GM12874 (cell line): ENCODE results near the gene TMEM123.

Experiments used
- TF ChIP-seq, protein P1 (sequence below): IDR thresholded peaks from 2 replicates; pipeline ENCODE4 v1.5.1; 2011; ENCODE audit warnings: low read depth, mild to moderate bottlenecking, control low read depth, low read length, moderate library complexity; ENCODE audit not compliant: insufficient read depth

TMEM123 gene, protein sequence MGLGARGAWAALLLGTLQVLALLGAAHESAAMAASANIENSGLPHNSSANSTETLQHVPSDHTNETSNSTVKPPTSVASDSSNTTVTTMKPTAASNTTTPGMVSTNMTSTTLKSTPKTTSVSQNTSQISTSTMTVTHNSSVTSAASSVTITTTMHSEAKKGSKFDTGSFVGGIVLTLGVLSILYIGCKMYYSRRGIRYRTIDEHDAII

DNA sequence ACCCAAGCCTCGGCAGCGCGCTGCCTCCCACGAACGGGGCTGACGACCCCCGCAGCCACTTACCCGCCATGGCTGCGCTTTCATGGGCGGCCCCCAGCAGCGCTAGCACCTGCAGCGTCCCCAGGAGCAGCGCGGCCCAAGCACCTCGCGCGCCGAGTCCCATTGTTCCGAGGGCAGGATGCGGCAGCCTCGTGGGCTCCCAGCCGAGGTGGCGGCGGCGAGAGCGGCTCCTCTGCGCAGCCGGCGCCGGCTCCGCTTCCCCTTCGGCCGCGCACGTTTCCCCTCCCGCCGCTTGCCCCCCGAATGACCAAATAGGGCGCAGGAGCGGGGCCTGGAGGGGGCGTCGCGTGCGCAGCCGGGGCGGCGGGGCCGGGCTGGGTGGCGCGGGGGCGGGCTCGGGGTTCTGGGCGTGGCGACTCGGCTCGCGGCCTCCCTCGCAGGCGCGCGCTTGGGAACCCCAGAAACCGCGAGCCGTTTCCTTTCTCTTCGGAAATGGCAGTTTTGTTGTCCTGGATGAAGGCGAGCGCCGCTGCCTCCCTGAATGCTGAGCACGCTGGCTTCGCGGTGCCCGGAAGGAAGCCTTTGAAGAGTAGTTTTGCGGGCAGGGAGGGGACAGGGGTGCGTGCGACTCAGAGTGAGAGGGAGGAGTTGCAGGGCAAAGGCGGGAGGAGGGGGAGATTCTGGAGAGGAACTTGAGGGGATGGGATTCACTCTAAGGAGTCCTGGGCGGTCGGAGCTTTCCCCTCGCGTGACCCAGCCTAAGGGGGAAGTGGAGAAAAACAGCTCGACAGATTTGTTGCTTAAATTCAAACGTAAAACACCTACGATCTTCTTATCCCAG, at the start of gene TMEM123:
Gene TMEM123, minus strand, starts transcription at position 305 of the 841 bp plus-strand sequence. Its CDS starts 142 bp downstream, at position 163.
- TF ChIP-seq, protein P1, sequence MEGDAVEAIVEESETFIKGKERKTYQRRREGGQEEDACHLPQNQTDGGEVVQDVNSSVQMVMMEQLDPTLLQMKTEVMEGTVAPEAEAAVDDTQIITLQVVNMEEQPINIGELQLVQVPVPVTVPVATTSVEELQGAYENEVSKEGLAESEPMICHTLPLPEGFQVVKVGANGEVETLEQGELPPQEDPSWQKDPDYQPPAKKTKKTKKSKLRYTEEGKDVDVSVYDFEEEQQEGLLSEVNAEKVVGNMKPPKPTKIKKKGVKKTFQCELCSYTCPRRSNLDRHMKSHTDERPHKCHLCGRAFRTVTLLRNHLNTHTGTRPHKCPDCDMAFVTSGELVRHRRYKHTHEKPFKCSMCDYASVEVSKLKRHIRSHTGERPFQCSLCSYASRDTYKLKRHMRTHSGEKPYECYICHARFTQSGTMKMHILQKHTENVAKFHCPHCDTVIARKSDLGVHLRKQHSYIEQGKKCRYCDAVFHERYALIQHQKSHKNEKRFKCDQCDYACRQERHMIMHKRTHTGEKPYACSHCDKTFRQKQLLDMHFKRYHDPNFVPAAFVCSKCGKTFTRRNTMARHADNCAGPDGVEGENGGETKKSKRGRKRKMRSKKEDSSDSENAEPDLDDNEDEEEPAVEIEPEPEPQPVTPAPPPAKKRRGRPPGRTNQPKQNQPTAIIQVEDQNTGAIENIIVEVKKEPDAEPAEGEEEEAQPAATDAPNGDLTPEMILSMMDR, result 0 out of 2 replicates have a peak, but pooled peaks have one; percentile 0

DNA sequence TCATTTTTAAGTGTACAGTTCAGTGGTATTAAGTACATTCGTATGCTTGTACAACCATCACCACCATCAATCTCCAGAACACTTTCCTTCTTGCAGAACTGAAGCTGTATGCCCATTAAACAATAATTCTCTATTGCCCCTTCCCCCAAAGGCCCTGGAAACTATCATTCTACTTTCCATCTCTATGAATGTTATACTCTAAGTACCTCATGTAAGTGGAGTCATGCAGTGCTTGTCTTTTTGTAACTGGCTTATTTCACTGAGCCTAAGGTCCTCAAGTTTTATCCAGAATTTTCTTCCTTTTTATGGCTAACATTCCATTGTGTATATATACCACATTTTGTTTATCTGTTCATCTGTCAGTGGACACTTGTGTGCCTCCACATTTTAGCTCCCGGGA, 48.3 kb upstream of the TMEM123 start:
- TF ChIP-seq, protein P1, result no peak

DNA sequence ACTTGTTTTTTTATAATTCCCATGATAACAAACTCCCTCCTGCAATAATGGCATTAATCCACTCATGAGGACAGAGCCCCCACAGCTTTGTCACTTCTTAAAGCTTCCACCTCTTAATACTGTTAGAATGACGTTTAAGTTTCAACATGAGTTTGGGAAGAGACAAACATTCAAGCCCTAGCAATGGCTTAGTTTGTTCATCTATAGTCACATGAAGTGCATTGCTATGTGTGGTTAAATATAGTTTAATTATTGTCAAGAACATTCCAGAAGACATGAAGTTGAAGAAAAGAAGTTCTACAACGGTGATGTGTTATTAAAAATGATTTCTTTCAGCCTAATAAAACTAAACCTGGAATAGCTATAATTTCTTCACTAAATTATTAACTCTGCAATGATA, 47.4 kb upstream of the TMEM123 start:
- TF ChIP-seq, protein P1, result no peak

DNA sequence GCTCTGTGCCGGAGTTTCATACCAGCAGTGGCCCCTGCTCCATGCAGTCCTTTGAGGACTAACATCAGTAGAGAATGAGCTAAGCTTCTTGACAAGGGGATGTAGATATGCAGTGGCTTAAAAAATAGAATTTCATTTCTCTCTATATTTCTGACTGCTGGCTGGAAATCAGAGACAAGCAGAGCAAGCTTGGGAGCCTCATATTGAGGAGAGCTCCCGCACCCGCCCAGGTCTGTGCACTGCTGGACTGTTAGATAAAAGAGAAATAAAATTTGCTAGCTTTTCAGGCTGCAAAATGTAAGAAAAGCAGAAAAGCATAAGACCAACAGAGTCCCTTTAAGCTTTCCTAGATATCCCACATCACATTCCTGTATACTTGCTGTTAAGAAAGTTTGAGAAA, 46.6 kb upstream of the TMEM123 start:
- TF ChIP-seq, protein P1, result no peak

DNA sequence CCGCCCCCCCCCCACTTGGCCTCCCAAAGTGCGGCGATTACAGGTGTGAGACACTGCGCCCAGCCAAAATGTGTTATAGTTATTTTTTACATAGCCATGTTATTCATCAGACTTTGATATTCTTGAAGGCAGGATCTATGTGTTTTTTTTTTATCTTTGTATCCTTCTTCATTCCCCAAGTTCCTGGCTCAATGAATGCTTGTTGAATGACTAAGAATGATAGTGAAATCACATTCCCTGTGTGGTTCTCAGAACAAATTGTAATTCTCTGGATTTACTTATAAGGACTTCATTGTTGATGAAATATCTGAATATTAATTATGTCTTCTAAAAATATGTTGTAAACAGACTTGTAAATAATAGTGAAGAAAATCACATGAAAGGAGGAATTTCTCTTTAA, 44.5 kb upstream of the TMEM123 start:
- TF ChIP-seq, protein P1, result no peak

DNA sequence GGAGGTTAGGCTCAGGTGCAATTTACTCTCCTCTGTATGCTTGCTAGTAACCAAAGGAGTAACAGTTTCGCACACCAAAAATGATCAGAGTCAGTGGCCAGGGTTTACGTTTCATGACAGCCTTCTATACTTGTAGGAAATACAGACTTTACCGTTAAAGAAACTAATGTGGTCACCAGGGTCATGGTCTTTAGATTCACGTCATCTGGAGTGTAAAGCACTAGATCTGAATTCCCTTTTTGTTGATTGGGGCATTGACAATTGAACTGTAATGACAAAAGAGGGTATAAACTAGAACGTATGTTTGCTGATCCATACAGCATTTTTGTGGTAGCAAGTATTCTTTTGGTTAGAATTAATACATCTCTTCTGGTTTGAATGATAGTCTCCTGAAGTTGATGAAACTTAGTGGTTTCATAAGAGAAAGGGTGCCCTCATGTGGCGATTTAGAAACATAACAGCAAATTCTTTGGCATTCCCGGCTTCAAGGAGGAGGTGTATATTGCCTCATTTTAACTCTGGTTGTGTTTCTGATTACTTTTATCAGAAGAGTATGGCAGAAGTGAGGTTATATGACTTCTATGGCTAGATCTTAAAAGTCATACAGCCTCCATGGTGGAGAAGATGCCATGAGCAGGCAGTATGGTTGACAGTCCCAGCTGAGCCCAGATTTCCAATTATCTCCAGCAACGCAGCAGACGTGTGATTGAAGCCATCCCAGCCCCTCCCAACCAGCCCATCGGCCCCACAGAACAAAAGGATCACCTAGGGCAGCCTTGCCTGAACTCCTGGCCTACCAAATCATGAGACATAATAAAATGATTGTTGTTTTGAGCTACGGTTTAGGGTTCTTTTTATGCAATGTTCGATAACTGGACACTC, 42.8 kb upstream of the TMEM123 start:
- TF ChIP-seq, protein P1, result peak; percentile 44; the same call in 1 of the 2 replicates

DNA sequence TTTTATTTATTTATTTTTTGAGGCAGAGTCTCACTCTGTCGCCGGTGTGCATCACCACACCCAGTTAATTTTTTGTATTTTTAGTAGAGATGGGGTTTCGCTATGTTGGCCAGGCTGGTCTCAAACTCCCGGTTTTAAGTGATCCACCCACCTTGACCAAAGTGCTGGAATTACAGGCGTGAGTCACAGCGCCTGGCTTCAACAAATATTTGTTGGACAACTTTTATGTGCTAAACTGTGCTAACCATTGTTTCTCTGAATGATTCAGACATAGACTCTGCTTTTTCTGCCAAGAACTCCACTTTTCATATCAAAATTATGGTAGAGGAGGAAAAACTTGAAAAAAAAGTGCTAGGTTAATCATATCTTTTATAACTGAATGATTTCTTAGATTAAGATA, 41.7 kb upstream of the TMEM123 start:
- TF ChIP-seq, protein P1, result no peak
